ENCODE measurements around the gene ZGRF1.

GRCh38 chr4:112642526-112642925, 5.8 kb upstream of the ZGRF1 start:
- no peak for TF ChIP-seq EP300 (IDR thresholded peaks at IDR 0.05)
- no peak for TF ChIP-seq CTCF (IDR thresholded peaks at IDR 0.05)
- TF ChIP-seq POLR2A (IDR thresholded peaks at IDR 0.05): no peak
